HFFc6 (cell line): Measurements from ENCODE around the gene ALB. TPM values are rescaled to one million over a fixed set of nuclear protein-coding genes. Genes with fewer than 3 reads are reported as not detected.

Experiments
- DNase-seq: peaks from one replicate; pipeline ENCODE4 v3.0.0-alpha.2; 2018
- H3K27ac Mint-ChIP-seq: 2 replicates; pipeline ENCODE4 v1.8.0; 2020; ENCODE audit warnings: mild to moderate bottlenecking, mixed read lengths
- H3K27me3 Mint-ChIP-seq: 2 replicates; pipeline ENCODE4 v1.8.0; 2021; ENCODE audit warnings: mild to moderate bottlenecking, moderate library complexity, mixed read lengths; ENCODE audit not compliant: insufficient read depth
- H3K36me3 Mint-ChIP-seq: 2 replicates; pipeline ENCODE4 v1.8.0; 2021; ENCODE audit warnings: low read depth, mixed read lengths
- H3K4me1 Mint-ChIP-seq: 2 replicates; pipeline ENCODE4 v1.8.0; 2020; ENCODE audit warnings: low read depth, mixed read lengths
- H3K4me3 Mint-ChIP-seq: 2 replicates; pipeline ENCODE4 v1.8.0; 2020; ENCODE audit warnings: mild to moderate bottlenecking, moderate library complexity, mixed read lengths
- H3K9me3 Mint-ChIP-seq: 2 replicates; pipeline ENCODE4 v1.8.0; 2020; ENCODE audit warnings: mild to moderate bottlenecking, mixed read lengths
- CTCF ChIP-seq: fragments of 200-600 bp; sonication (generic); IDR thresholded peaks from 2 replicates; pipeline ENCODE4 v1.5.0; 2021; ENCODE audit warnings: antibody characterized with exemption, mild to moderate bottlenecking
- total RNA-seq, 6 experiments: library from RNA; stranded (reverse); fragmentation: NEBNext Ultra II Directional; extraction: Animal tissue kit (Norgen Biotek cat#: 25700); gene quantifications; 2 replicates in 1 of 6; 3 replicates in 5 of 6; pipeline ENCODE4 v1.2.3, GENCODE V29; 2021

The ALB gene
- total RNA-seq, 6 experiments from 2014 or later, result not detected

DNA sequence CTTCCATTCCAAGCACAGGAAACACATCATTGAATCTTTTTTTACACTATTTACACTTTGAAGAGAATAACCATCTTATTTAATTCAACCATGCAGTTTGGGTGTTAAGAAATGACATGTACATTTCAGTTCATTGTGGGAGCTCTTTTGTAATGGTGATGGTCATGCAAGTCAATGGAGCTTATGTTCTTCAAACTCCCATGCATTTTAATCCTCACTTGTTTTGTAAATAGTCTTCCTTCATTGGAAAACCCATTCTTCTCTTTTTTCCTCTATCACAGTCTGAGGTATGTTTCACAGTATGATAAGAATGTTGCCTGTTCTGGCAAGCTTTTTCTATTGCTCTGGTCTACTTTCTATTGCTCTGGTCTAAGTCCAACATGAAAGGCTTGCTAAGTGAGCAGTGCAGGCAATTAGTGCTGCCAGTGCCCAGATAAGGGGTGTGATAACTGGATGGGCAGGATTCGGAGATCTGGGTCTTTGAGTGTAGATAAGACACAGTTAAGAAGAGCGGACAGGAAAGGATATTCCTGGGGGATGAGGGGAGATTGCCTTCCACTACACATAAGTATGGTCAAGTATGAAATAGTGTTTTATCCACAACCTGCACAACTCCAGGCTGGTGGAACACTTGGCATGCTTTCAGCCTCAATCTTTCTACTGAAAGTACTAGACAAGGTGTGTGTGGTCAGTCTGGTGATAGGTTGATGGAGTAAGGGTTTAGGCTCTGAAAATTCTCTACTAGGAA, 49.0 kb downstream of the ALB start:
- H3K9me3 Mint-ChIP-seq, result no peaks in the 10 kb centered on the region
- H3K4me1 Mint-ChIP-seq, result peaks cover 52% of the 10 kb centered on the region
- no peak for DNase-seq
- no peak overlapping the region for H3K4me3 Mint-ChIP-seq
- TF ChIP-seq CTCF, result no peak
- H3K27me3 Mint-ChIP-seq, result no peaks in the 10 kb centered on the region
- no peaks in the 10 kb centered on the region for H3K36me3 Mint-ChIP-seq
- H3K27ac Mint-ChIP-seq, result no peak overlapping the region

- Mint-ChIP-seq H3K27me3 (no peaks in the 10 kb centered on the region), H3K27ac (no peak overlapping the region), H3K4me3 (no peak overlapping the region), H3K36me3 (no peaks in the 10 kb centered on the region), H3K9me3 (no peaks in the 10 kb centered on the region), H3K4me1 (peaks cover 46% of the 10 kb centered on the region)
- TF ChIP-seq CTCF, result no peak
- DNase-seq, result no peak
Measured at GRCh38 chr4:73453701-73454005, 49.6 kb downstream of the ALB start.

GRCh38 chr4:73454920-73455319, 50.8 kb downstream of the ALB start:
- peaks cover 36% of the 10 kb centered on the region for H3K4me1 Mint-ChIP-seq
- H3K9me3 Mint-ChIP-seq, result no peaks in the 10 kb centered on the region
- H3K36me3 Mint-ChIP-seq, result no peaks in the 10 kb centered on the region
- H3K27me3 Mint-ChIP-seq, result no peaks in the 10 kb centered on the region
- H3K27ac Mint-ChIP-seq, result no peak overlapping the region
- no peak overlapping the region for H3K4me3 Mint-ChIP-seq
- TF ChIP-seq CTCF, result no peak
- DNase-seq, result no peak

DNA sequence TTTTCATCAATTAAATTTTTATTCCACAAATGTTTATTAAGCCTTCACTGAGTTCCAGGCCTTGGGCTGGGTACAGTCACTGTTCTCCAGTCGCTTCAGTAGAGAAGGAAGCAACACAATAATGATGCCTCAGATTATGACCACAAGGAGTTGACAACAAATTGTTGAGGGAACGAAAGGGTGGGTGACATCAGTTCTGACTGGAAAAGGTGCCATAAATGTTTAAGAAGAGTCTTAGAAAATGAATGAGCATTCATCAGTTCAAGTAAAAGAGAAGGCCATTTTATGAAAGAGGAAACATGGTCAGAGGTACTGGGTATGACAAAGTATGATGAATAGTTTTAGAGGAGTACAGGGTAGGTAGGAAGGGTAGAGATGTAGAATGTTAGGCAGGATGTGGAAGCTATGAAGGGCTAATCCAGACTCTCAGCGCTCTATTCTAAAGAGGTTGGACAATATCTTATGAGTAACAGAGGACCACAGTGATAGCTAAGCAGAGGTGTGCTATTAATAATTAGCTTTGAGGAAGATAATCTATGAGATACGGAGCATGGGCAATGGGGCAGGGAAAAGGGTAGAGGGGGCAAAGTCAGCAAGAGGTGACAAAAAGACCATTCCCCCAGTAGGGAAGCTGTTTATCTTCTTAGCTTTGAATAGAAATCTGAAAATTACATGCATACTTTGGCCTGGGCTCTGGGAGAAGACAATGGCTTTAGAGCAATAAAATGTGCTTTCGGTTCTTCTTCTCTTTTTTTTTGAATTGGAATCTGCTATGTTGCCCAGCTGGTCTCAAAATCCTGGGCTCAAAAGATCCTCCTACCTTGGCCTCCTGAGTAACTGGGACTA, 52.3 kb downstream of the ALB start:
- Mint-ChIP-seq H3K36me3 (no peaks in the 10 kb centered on the region), H3K4me3 (no peak overlapping the region), H3K9me3 (no peaks in the 10 kb centered on the region), H3K27me3 (no peaks in the 10 kb centered on the region; the same call in 1 of the 2 replicates), H3K4me1 (peaks cover 21% of the 10 kb centered on the region), H3K27ac (no peak overlapping the region)
- DNase-seq, result no peak
- no peak for TF ChIP-seq CTCF

DNA sequence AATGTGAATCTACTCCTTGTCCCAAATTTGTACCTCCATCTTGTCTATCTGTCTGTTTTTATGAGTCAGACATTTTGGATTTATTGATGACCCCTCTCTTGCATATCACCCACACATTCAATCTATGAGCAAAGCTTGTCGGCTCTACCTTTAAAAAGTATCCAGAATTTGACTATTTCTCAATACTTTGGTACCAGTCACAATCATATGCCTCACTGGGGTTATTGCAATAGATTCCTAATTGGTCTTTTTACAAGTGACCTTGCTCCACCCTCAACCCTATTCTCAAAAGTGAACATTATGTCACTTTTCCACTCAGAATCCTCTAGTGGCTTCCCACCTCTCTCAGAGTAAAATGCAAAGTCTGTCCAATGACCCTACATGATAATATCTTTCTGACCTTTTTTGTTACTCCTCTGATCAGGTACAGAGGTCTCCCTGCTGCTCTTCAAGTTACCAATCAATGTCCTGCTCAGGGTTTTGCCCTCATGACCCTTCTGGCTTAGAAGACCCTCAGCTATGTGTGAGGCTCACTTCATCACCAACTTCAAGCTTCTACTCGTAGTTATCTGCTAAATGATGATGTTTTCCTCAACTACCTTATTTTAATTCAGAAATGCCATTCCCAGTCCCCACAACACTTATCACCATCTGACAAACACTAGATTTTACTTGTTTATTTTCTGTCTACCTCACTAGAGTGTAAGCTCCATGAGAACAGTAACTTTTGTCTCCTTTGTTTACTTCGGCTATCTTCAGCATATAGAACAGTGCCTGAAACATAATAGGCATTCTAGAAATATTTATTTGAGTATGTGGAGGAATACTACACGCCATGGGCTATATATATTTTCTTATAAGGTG, 54.3 kb downstream of the ALB start:
- Mint-ChIP-seq H3K4me3 (no peak overlapping the region), H3K4me1 (peaks cover under 1% of the 10 kb centered on the region), H3K9me3 (no peaks in the 10 kb centered on the region), H3K36me3 (no peaks in the 10 kb centered on the region), H3K27me3 (no peaks in the 10 kb centered on the region; the same call in 1 of the 2 replicates), H3K27ac (no peak overlapping the region)
- no peak for TF ChIP-seq CTCF
- no peak for DNase-seq
